Naive thymus-derived CD4-positive, alpha-beta T cell (primary cell): ENCODE data around the gene MED9. TPM values are rescaled to one million over a fixed set of nuclear protein-coding genes. Genes with fewer than 3 reads are reported as not detected.
"Not testable (repeated sequence)": the region's sequence is repeated elsewhere in the genome, so short reads cannot be mapped to it uniquely, and the experiment has no call there.

Experiments used
- ATAC-seq: fragments of 150-1000 bp; cut with Tn5 transposase; 2 replicates; pipeline ENCODE4 v1.10.0; 2021; ENCODE audit warnings: mild to moderate bottlenecking, moderate library complexity
- CTCF ChIA-PET: fragments of 350-600 bp; sonication (Branson Sonifier 250); formaldehyde crosslinking; loops from one replicate; lab custom pipeline; 2021; ENCODE audit warnings: antibody characterized with exemption; lab: Charles Lee
- POLR2A ChIA-PET: fragments of 350-600 bp; sonication (Branson Sonifier 250); formaldehyde crosslinking; loops from one replicate; lab custom pipeline; 2021; ENCODE audit warnings: antibody characterized with exemption, inconsistent platforms; lab: Charles Lee
- DNase-seq, 9 donors: peaks; one replicate each; pipeline versions ENCODE4 v3.0.0 to v3.0.0-alpha.2; 2020 to 2022; ENCODE audit warnings: mixed read lengths in 1 of 9
- H3K27ac ChIP-seq: one replicate; pipeline ENCODE4 v1.7.0; 2013; ENCODE audit warnings: mild to moderate bottlenecking, low read depth, low read length, moderate library complexity
- H3K27me3 ChIP-seq, 2 donors: one replicate each; pipeline ENCODE4 v1.7.0; 2013; ENCODE audit warnings: low read length in 2 of 2, mild to moderate bottlenecking in 2 of 2, moderate library complexity in 2 of 2; ENCODE audit not compliant: control insufficient read depth in 2 of 2, insufficient read depth in 2 of 2
- H3K36me3 ChIP-seq, 3 experiments: 1 replicate in 2 of 3; 2 replicates in 1 of 3; pipeline ENCODE4 v1.7.0; 2013; ENCODE audit warnings: low read length in 3 of 3, mild to moderate bottlenecking in 3 of 3, moderate library complexity in 1 of 3; ENCODE audit not compliant: insufficient read depth in 3 of 3, control insufficient read depth in 2 of 3
- H3K4me1 ChIP-seq, 2 donors: one replicate each; pipeline ENCODE4 v1.7.0; 2013; ENCODE audit warnings: low read length in 2 of 2, mild to moderate bottlenecking in 2 of 2, moderate library complexity in 1 of 2; ENCODE audit not compliant: control insufficient read depth in 2 of 2, insufficient read depth in 2 of 2
- H3K4me3 ChIP-seq: 2 replicates; pipeline ENCODE4 v1.7.0; 2013; ENCODE audit warnings: mild to moderate bottlenecking, low read length
- H3K9me3 ChIP-seq, 3 experiments: 1 replicate in 2 of 3; 2 replicates in 1 of 3; pipeline ENCODE4 v1.7.0; 2013; ENCODE audit warnings: low read length in 3 of 3; ENCODE audit not compliant: control insufficient read depth in 2 of 3
- H3K27ac Mint-ChIP-seq, 9 donors: one replicate each; pipeline ENCODE4 v1.8.0; 2020 to 2022; ENCODE audit warnings: mixed read lengths in 9 of 9, mild to moderate bottlenecking in 8 of 9, moderate library complexity in 5 of 9, inconsistent platforms in 2 of 9
- H3K27me3 Mint-ChIP-seq, 5 donors: one replicate each; pipeline ENCODE4 v1.8.0; 2021 to 2022; ENCODE audit warnings: mixed read lengths in 5 of 5, mild to moderate bottlenecking in 1 of 5
- H3K36me3 Mint-ChIP-seq, 5 donors: one replicate each; pipeline ENCODE4 v1.8.0; 2020 to 2022; ENCODE audit warnings: mixed read lengths in 5 of 5, mild to moderate bottlenecking in 3 of 5, inconsistent platforms in 1 of 5
- H3K4me1 Mint-ChIP-seq, 7 donors: one replicate each; pipeline ENCODE4 v1.8.0; 2020 to 2022; ENCODE audit warnings: mixed read lengths in 7 of 7, mild to moderate bottlenecking in 3 of 7, inconsistent platforms in 1 of 7
- H3K4me3 Mint-ChIP-seq, 10 donors: one replicate each; pipeline ENCODE4 v1.8.0; 2020 to 2022; ENCODE audit warnings: mild to moderate bottlenecking in 10 of 10, mixed read lengths in 10 of 10, moderate library complexity in 6 of 10, inconsistent platforms in 2 of 10
- H3K9me3 Mint-ChIP-seq, 11 donors: one replicate each; pipeline ENCODE4 v1.8.0; 2020 to 2022; ENCODE audit warnings: mixed read lengths in 11 of 11, mild to moderate bottlenecking in 4 of 11, inconsistent platforms in 1 of 11, moderate library complexity in 1 of 11
- intact Hi-C, 2 donors: fragments of 100-400 bp; cut with micrococcal nuclease; formaldehyde crosslinking; loops; one replicate each; pipeline ENCODE4 v1.15.1; 2023
- polyA plus RNA-seq, 2 donors: library from polyadenylated mRNA; unstranded; fragments of 300-500 nt; fragmentation: Illumina TruSeq; gene quantifications; one replicate each; pipeline ENCODE4 v1.2.3, GENCODE V29; 2021
- total RNA-seq, 6 experiments: library from RNA in 5 of 6; stranded (reverse) in 5 of 6; gene quantifications; 1 replicate in 5 of 6; 2 replicates in 1 of 6; pipeline ENCODE4 v1.2.3 and lab custom pipeline; 2021 to 2026

The MED9 gene
- total and polyA plus RNA-seq, 7 experiments from 2014 or later: 14.0 to 24.1 (median 17.2) TPM

DNA sequence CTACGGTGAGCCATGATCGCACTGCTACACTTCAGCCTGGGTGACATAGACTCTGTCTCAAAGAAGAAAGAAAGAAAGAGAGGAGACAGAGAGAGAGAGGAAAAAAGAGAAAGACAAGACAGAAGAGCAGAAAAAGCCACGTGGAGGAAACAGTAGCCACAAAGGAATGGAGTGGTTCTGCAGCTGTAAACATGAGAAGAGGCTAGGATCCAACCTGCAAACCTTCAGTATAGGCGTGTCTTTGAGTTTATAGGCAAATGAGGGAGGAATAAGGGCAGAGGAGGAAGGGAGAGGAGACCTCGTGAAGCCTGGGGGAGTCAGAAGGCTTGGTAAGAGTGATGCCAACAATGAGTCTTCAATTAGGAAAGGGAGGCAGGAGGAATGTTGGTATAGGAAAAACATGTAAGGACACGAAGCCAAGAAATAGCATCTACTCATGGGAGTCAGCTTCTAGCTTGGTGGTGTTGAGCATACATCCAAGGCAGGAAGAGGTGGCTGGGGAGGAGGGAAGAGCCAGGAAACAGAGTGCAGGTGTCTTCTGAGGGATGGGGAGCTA lies 3.9 kb downstream of the MED9 start:
- Histone ChIP-seq H3K9me3 (no peaks in the 10 kb centered on the region), H3K36me3 (peaks cover 0 to 26% (median 0%) of the 10 kb centered on the region in 3 experiments), H3K4me1 (peaks cover 10 to 29% of the 10 kb centered on the region in 2 donors), H3K4me3 (no peak overlapping the region), H3K27me3 (no peaks in the 10 kb centered on the region), H3K27ac (no peak overlapping the region)
- POLR2A ChIA-PET: no interaction called here
- DNase-seq: no peak
- intact Hi-C loops: no loop called here
- H3K27ac Mint-ChIP-seq: peak overlapping the region in 5 of 9 donors; percentile 2 to 56 (median 41)
- H3K4me1 Mint-ChIP-seq: peaks cover 28 to 80% (median 72%) of the 10 kb centered on the region in 7 donors
- ATAC-seq: no peak
- peaks cover 0 to 2% (median 0%) of the 10 kb centered on the region in 5 donors for H3K27me3 Mint-ChIP-seq
- CTCF ChIA-PET: interaction anchor here (1.2 kb wide), 1 partner anchor 16 kb away, joined by 4 read pairs; no protein-coding TSS in a partner anchor
- peaks cover 0 to 5% (median 0%) of the 10 kb centered on the region in 11 donors for H3K9me3 Mint-ChIP-seq
- peak overlapping the region in 6 of 10 donors; percentile 2 to 54 (median 25) for H3K4me3 Mint-ChIP-seq
- H3K36me3 Mint-ChIP-seq: peaks cover 0 to 22% (median 9%) of the 10 kb centered on the region in 5 donors

DNA sequence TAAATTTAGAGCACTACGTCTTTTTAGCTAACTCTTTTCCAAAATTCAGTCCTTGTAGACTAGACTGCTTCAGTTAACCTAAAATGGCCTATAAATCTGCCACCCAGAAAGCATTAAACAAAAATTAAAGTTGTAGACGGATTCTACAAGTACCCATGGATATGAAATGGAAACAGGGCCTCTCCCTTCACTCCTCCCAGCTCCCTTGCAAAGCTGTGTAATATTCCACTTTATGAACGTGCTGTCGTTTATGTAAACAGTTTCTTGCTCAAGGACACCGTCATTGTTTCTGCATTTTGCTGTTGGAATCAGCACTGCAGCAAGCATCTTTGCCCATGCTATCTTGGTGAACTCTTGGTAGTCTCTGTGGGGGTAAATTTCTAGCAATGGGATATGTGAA lies 5.1 kb downstream of the MED9 start:
- Histone ChIP-seq H3K36me3 (peaks cover 0 to 25% (median 0%) of the 10 kb centered on the region in 3 experiments), H3K27ac (no peak overlapping the region), H3K4me1 (peaks cover 10 to 29% of the 10 kb centered on the region in 2 donors), H3K9me3 (no peaks in the 10 kb centered on the region), H3K27me3 (no peaks in the 10 kb centered on the region), H3K4me3 (no peak overlapping the region)
- intact Hi-C loops: no loop called here
- CTCF ChIA-PET: no interaction called here
- Mint-ChIP-seq H3K4me3 (peak overlapping the region in 1 of 10 donors; percentile 15), H3K27me3 (peaks cover 0 to under 1% (median 0%) of the 10 kb centered on the region in 5 donors), H3K27ac (no peak overlapping the region), H3K36me3 (peaks cover 0 to 27% (median 11%) of the 10 kb centered on the region in 5 donors), H3K9me3 (peaks cover 0 to 1% (median 0%) of the 10 kb centered on the region in 11 donors), H3K4me1 (peaks cover 26 to 76% (median 73%) of the 10 kb centered on the region in 7 donors)
- POLR2A ChIA-PET: no interaction called here
- DNase-seq (no peak), ATAC-seq (no peak)

DNA sequence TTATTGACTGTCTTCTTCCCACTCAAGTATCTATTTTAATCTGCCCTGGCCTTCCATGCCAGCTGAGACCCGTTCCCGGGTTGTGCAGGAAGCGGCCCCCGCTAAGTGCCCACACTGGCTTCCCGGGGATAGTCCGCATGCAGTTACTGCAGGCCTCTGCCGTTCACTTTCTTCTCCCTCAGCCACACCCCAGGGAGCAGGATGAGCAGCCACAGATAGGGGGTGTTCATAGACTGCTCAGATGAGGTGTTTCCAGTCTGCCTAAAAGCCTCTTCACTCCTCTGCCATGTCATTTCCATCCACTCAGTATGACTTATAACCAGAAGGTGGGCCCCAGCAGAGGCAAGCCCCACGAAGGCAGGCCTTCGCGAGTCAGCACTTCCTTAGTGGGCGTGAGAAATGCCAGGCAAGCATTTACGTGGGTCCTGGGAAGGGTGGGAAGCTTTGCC lies 7.7 kb downstream of the MED9 start:
- DNase-seq (peak in 1 of 9 donors; percentile 56), ATAC-seq (no peak)
- Mint-ChIP-seq H3K27me3 (no peaks in the 10 kb centered on the region), H3K36me3 (peaks cover 10 to 42% (median 19%) of the 10 kb centered on the region in 5 donors), H3K9me3 (no peaks in the 10 kb centered on the region), H3K27ac (peak overlapping the region in 2 of 9 donors; percentile 32 to 38), H3K4me3 (no peak overlapping the region), H3K4me1 (peaks cover 31 to 63% (median 58%) of the 10 kb centered on the region in 7 donors)
- no peak overlapping the region for H3K4me3 ChIP-seq
- no peak overlapping the region for H3K27ac ChIP-seq
- peaks cover 0 to 14% of the 10 kb centered on the region in 2 donors for H3K4me1 ChIP-seq
- H3K36me3 ChIP-seq: peaks cover 0 to 32% (median 0%) of the 10 kb centered on the region in 3 experiments
- intact Hi-C loops: no loop called here
- CTCF ChIA-PET: no interaction called here
- H3K9me3 ChIP-seq: no peaks in the 10 kb centered on the region
- no peaks in the 10 kb centered on the region for H3K27me3 ChIP-seq
- POLR2A ChIA-PET: interaction anchor here (0.5 kb wide), 1 partner anchor 466 kb away, joined by 4 read pairs; no protein-coding TSS in a partner anchor

DNA sequence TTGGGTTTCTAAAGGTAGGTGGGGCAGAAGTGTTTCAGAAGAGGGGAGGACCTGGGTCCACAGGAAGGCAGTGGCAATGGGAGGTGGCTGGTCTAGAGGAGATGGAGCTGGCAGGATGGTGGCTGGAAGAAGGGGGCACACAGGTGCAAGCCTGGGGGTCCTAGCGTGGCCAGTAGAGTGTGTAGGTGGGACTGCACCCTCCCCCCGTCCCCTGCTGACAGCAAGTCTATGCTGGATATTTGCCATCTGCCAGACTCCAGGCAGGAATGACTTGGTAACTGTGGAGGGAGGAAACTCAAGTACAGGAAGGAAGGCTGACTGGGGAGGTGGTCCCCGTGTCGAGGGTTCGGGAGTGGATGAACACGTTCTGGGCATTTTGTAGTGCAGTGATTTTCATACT lies 8.6 kb downstream of the MED9 start:
- Mint-ChIP-seq H3K4me1 (peaks cover 28 to 55% (median 48%) of the 10 kb centered on the region in 7 donors), H3K27ac (peak overlapping the region in 3 of 9 donors; percentile 32 to 54 (median 43)), H3K4me3 (no peak overlapping the region), H3K9me3 (no peaks in the 10 kb centered on the region), H3K27me3 (no peaks in the 10 kb centered on the region), H3K36me3 (peaks cover 10 to 40% (median 20%) of the 10 kb centered on the region in 5 donors)
- Histone ChIP-seq H3K27ac (no peak overlapping the region), H3K9me3 (no peaks in the 10 kb centered on the region), H3K4me3 (no peak overlapping the region), H3K36me3 (peaks cover 0 to 32% (median 0%) of the 10 kb centered on the region in 3 experiments), H3K4me1 (peaks cover 0 to 5% of the 10 kb centered on the region in 2 donors), H3K27me3 (no peaks in the 10 kb centered on the region)
- DNase-seq (no peak), ATAC-seq (no peak)
- intact Hi-C loops: no loop called here
- POLR2A ChIA-PET: no interaction called here
- CTCF ChIA-PET: no interaction called here

DNA sequence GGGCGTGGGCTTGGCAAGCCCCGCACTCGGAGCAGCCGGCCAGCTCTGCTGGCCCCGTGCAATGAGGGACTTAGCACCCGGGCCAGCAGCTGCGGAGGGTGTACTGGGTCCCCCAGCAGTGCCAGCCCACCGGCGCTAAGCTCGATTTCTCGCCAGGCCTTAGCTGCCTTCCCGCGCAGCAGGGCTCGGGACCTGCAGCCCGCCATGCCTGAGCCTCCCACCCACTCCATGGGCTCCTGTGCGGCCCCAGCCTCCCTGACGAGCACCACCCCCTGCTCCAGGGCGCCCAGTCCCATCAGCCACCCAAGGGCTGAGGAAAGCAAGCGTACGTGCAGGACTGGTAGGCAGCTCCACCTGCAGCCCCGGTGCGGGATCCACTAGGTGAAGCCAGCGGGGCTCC lies 9.6 kb downstream of the MED9 start:
- H3K36me3 ChIP-seq: peaks cover 0 to 36% (median 0%) of the 10 kb centered on the region in 3 experiments
- intact Hi-C loops, H3K27me3 ChIP-seq, ATAC-seq, H3K4me1 ChIP-seq, H3K27ac Mint-ChIP-seq, H3K9me3 Mint-ChIP-seq, H3K27me3 Mint-ChIP-seq, H3K27ac ChIP-seq, DNase-seq, H3K9me3 ChIP-seq, H3K4me3 Mint-ChIP-seq, POLR2A ChIA-PET, H3K4me3 ChIP-seq: not testable (repeated sequence)
- CTCF ChIA-PET: interaction anchor here (1.2 kb wide), 1 partner anchor 11 kb away, joined by 3 read pairs; no protein-coding TSS in a partner anchor
- peaks cover 10 to 42% (median 21%) of the 10 kb centered on the region in 5 donors for H3K36me3 Mint-ChIP-seq
- peaks cover 21 to 45% (median 38%) of the 10 kb centered on the region in 7 donors for H3K4me1 Mint-ChIP-seq

DNA sequence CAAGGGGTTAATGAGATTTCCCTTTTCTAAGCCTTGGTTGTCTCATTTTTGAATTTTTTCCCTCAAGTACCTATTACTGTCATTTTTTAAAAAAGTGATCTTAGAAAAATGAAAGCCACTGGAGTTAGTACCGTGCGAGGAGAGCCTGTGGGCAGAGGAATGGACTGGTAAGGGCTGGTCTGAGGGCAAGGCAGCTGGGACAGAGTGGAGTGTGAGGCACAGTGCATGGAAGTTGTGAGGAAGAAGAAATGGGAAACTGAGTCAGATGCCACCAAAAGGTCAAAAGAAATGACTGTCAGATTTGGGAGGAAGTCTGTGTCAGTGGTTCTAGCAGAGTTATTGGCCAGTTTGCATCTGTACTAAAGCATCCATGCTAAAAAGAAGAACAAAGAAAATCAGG lies 11.2 kb downstream of the MED9 start:
- Mint-ChIP-seq H3K9me3 (no peaks in the 10 kb centered on the region), H3K36me3 (peaks cover 14 to 38% (median 21%) of the 10 kb centered on the region in 5 donors), H3K4me3 (no peak overlapping the region), H3K27me3 (no peaks in the 10 kb centered on the region), H3K4me1 (peaks cover 16 to 38% (median 23%) of the 10 kb centered on the region in 7 donors), H3K27ac (no peak overlapping the region)
- ChIA-PET POLR2A (no interaction called here), CTCF (no interaction called here)
- no peaks in the 10 kb centered on the region for H3K4me1 ChIP-seq
- ATAC-seq (no peak), DNase-seq (no peak)
- intact Hi-C loops: no loop called here
- no peaks in the 10 kb centered on the region for H3K27me3 ChIP-seq
- H3K27ac ChIP-seq: no peak overlapping the region
- peaks cover 0 to 42% (median 0%) of the 10 kb centered on the region in 3 experiments for H3K36me3 ChIP-seq
- H3K9me3 ChIP-seq: no peaks in the 10 kb centered on the region
- no peak overlapping the region for H3K4me3 ChIP-seq
